ENCODE measurements around the gene ARHGAP6.
"Not testable (repeated sequence)": the region's sequence is repeated elsewhere in the genome, so short reads cannot be mapped to it uniquely, and the experiment has no call there.

ARHGAP6 gene

DNA sequence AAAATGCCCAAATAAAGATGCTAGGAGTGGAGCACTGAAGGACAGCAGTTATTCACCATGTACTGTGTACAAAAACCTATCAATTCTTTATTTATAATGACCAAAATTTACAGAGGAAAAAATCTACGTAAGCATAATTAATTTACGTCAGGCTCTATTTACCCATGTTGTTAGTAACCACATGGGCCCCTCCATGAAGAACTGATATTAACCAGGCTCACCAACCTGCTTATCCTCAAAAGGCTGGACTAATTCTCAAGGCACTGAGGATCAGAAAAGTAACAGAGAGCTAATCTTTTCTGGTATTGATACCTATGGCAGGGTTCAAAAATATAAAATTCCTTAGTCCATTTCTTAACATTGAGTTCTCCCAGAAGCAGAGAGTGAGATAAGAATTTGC lies 140.0 kb downstream of the ARHGAP6 start:
- no peak for DNase-seq (ENCODE audit: low read depth in 1 of 2, low spot score in 1 of 2)
- H3K27ac ChIP-seq (replicated peaks) = no peak overlapping the region
- H3K27me3 ChIP-seq (ENCODE audit: insufficient read depth, poor library complexity, severe bottlenecking) = no peaks in the 10 kb centered on the region
- TF ChIP-seq GABPA (IDR thresholded peaks at IDR 0.05; ENCODE audit: low read depth) (no peak), SPI1 (IDR thresholded peaks at IDR 0.05; ENCODE audit: borderline replicate concordance, low read depth) (no peak), POLR2AphosphoS5 (IDR thresholded peaks at IDR 0.05; ENCODE audit: low read depth) (no peak)
- TF ChIP-seq, protein P1, sequence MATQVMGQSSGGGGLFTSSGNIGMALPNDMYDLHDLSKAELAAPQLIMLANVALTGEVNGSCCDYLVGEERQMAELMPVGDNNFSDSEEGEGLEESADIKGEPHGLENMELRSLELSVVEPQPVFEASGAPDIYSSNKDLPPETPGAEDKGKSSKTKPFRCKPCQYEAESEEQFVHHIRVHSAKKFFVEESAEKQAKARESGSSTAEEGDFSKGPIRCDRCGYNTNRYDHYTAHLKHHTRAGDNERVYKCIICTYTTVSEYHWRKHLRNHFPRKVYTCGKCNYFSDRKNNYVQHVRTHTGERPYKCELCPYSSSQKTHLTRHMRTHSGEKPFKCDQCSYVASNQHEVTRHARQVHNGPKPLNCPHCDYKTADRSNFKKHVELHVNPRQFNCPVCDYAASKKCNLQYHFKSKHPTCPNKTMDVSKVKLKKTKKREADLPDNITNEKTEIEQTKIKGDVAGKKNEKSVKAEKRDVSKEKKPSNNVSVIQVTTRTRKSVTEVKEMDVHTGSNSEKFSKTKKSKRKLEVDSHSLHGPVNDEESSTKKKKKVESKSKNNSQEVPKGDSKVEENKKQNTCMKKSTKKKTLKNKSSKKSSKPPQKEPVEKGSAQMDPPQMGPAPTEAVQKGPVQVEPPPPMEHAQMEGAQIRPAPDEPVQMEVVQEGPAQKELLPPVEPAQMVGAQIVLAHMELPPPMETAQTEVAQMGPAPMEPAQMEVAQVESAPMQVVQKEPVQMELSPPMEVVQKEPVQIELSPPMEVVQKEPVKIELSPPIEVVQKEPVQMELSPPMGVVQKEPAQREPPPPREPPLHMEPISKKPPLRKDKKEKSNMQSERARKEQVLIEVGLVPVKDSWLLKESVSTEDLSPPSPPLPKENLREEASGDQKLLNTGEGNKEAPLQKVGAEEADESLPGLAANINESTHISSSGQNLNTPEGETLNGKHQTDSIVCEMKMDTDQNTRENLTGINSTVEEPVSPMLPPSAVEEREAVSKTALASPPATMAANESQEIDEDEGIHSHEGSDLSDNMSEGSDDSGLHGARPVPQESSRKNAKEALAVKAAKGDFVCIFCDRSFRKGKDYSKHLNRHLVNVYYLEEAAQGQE (IDR thresholded peaks at IDR 0.05; ENCODE audit: insufficient replicate concordance, low read depth) = no peak
- TF ChIP-seq, protein P2, sequence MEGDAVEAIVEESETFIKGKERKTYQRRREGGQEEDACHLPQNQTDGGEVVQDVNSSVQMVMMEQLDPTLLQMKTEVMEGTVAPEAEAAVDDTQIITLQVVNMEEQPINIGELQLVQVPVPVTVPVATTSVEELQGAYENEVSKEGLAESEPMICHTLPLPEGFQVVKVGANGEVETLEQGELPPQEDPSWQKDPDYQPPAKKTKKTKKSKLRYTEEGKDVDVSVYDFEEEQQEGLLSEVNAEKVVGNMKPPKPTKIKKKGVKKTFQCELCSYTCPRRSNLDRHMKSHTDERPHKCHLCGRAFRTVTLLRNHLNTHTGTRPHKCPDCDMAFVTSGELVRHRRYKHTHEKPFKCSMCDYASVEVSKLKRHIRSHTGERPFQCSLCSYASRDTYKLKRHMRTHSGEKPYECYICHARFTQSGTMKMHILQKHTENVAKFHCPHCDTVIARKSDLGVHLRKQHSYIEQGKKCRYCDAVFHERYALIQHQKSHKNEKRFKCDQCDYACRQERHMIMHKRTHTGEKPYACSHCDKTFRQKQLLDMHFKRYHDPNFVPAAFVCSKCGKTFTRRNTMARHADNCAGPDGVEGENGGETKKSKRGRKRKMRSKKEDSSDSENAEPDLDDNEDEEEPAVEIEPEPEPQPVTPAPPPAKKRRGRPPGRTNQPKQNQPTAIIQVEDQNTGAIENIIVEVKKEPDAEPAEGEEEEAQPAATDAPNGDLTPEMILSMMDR (IDR thresholded peaks at IDR 0.05; ENCODE audit: insufficient read depth, low read length) = no peak
- no peak overlapping the region for H3K4me3 ChIP-seq (replicated peaks; ENCODE audit: insufficient read depth, low read length)

DNA sequence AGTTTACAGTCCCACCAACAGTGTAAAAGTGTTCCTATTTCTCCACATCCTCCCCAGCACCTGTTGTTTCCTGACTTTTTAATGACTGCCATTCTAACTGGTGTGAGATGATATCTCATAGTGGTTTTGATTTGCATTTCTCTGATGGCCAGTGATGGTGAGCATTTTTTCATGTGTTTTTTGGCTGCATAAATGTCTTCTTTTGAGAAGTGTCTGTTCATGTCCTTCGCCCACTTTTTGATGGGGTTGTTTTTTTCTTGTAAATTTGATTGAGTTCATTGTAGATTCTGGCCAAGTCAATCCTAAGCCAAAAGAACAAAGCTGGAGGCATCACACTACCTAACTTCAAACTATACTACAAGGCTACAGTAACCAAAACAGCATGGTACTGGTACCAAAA lies 146.5 kb downstream of the ARHGAP6 start:
- not testable (repeated sequence) for H3K27me3 ChIP-seq (ENCODE audit: insufficient read depth, poor library complexity, severe bottlenecking); H3K27ac ChIP-seq (replicated peaks); DNase-seq (ENCODE audit: low read depth in 1 of 2, low spot score in 1 of 2)

DNA sequence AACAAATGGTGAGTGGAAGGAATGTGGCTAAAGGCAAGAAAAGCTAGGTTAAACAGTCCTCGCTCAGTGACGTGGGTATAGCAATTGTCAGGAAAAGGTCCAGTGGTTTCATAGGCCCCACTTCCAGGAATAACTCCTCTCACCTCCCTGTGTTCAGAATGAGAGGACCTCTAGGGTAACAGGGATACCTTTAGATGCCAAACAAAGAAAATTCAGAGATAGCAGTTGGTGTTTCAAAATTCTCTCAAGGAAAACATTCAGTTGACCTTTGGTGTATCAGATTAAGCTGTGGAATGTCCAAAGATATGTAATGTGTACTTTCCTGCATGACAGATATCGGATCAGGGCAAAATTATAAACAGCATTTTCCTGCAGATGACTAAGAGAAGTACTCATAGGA lies 155.9 kb downstream of the ARHGAP6 start:
- DNase-seq (ENCODE audit: low read depth in 1 of 2, low spot score in 1 of 2) = no peak
- no peak overlapping the region for H3K27ac ChIP-seq (replicated peaks)
- no peak overlapping the region for H3K4me3 ChIP-seq (replicated peaks; ENCODE audit: insufficient read depth, low read length)
- TF ChIP-seq, protein P2 (IDR thresholded peaks at IDR 0.05; ENCODE audit: insufficient read depth, low read length) = no peak
- TF ChIP-seq GABPA (IDR thresholded peaks at IDR 0.05; ENCODE audit: low read depth) (no peak), POLR2AphosphoS5 (IDR thresholded peaks at IDR 0.05; ENCODE audit: low read depth) (no peak), SPI1 (IDR thresholded peaks at IDR 0.05; ENCODE audit: borderline replicate concordance, low read depth) (no peak)
- no peaks in the 10 kb centered on the region for H3K27me3 ChIP-seq (ENCODE audit: insufficient read depth, poor library complexity, severe bottlenecking)

More for the DNA sequence above, 146.5 kb downstream of the ARHGAP6 start:
- H3K4me3 ChIP-seq (replicated peaks; ENCODE audit: insufficient read depth, low read length) = not testable (repeated sequence)

DNA sequence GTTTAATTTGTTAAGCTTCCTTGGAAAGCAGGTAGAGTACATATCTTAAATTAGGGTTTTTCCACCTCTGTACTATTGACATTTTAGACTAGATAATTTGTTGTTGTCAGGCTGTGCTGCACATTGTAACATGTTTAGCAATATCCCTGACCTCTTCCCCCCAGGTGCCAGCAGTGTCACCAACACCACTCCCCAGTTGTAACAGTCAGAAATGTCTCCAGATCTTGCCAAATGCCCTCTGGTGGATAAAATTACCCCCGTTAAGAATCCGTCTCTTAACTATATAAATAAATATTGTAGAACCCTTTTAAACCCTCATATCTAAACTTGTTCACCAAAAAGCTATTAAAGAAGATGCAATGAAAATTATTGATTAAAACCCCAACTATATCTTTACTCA lies 161.5 kb downstream of the ARHGAP6 start:
- H3K27ac ChIP-seq (replicated peaks) = no peak overlapping the region
- H3K27me3 ChIP-seq (ENCODE audit: insufficient read depth, poor library complexity, severe bottlenecking) = no peaks in the 10 kb centered on the region
- DNase-seq (ENCODE audit: low read depth in 1 of 2, low spot score in 1 of 2) = no peak
- TF ChIP-seq, protein P1 (IDR thresholded peaks at IDR 0.05; ENCODE audit: insufficient replicate concordance, low read depth) = no peak
- TF ChIP-seq GABPA (IDR thresholded peaks at IDR 0.05; ENCODE audit: low read depth) (no peak), POLR2AphosphoS5 (IDR thresholded peaks at IDR 0.05; ENCODE audit: low read depth) (no peak), SPI1 (IDR thresholded peaks at IDR 0.05; ENCODE audit: borderline replicate concordance, low read depth) (no peak)
- TF ChIP-seq, protein P2 (IDR thresholded peaks at IDR 0.05; ENCODE audit: insufficient read depth, low read length) = no peak
- no peak overlapping the region for H3K4me3 ChIP-seq (replicated peaks; ENCODE audit: insufficient read depth, low read length)

Measured in HL-60 (cell line).